Measurements from ENCODE around the gene PTP4A2. TPM values are rescaled to one million over a fixed set of nuclear protein-coding genes. Genes with fewer than 3 reads are reported as not detected.
A peak's percentile ranks its signal among the peaks of the same experiment; 100 is the strongest.

The PTP4A2 gene
- total and polyA plus RNA-seq, 11 donors = 74.4 to 354 (median 242) TPM

DNA sequence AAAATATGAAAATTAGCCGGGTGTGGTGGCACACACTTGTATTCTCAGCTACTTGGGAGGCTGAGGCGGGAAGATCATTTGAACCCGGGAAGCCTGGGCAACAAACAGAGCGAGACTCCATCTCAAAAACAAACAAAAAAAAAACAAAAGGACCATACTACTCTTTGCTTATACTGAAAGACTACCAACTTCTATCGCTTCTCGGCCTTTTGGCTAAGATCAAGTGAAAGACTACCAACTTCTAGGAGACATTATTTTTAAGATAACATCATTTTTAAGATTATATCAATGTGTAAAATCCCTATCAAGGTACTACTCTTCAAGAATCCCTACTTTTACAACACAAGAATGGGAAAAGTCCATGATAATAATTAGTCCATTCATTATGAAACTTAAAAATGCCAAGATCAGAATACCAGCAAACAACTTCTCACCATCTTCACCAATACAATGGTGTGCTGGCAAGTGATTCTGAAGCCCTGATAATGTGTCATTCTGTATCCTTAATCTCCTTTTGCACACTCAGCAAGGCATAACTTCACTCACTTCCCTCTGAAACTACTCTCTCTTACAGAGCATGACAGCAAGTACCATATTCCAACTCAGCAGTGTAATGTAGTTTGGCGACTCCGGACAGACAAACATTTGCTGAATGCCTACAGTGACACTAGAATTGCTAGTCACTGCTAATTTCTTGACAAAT is 1.7 kb downstream of the PTP4A2 start:
- intact Hi-C loops (cut with DNase I) = no loop called here
- Histone ChIP-seq H3K27me3 (no peaks in the 10 kb centered on the region), H3K27ac (peak overlapping the region in 10 of 12 donors; percentile 68 to 100 (median 94)), H3K9me3 (no peaks in the 10 kb centered on the region), H3K4me1 (peaks cover 10 to 83% (median 60%) of the 10 kb centered on the region in 12 donors), H3K4me3 (peak overlapping the region; percentile 19 to 92 (median 72)), H3K36me3 (no peaks in the 10 kb centered on the region)
- no peak for TF ChIP-seq POLR2A (IDR thresholded peaks at IDR 0.05)
- TF ChIP-seq, protein P1, sequence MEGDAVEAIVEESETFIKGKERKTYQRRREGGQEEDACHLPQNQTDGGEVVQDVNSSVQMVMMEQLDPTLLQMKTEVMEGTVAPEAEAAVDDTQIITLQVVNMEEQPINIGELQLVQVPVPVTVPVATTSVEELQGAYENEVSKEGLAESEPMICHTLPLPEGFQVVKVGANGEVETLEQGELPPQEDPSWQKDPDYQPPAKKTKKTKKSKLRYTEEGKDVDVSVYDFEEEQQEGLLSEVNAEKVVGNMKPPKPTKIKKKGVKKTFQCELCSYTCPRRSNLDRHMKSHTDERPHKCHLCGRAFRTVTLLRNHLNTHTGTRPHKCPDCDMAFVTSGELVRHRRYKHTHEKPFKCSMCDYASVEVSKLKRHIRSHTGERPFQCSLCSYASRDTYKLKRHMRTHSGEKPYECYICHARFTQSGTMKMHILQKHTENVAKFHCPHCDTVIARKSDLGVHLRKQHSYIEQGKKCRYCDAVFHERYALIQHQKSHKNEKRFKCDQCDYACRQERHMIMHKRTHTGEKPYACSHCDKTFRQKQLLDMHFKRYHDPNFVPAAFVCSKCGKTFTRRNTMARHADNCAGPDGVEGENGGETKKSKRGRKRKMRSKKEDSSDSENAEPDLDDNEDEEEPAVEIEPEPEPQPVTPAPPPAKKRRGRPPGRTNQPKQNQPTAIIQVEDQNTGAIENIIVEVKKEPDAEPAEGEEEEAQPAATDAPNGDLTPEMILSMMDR (IDR thresholded peaks at IDR 0.05) = no peak
- ATAC-seq = no peak
- DNase-seq = no peak
- 72 to 75% (median 72%) methylated on average over 8 of the region's 8 CpGs for WGBS, 4 donors

GRCh38 chr1:31934706-31935629 is 3.2 kb downstream of the PTP4A2 start:
- H3K36me3 ChIP-seq = no peaks in the 10 kb centered on the region
- no peak for TF ChIP-seq POLR2A (IDR thresholded peaks at IDR 0.05)
- TF ChIP-seq, protein P1 (IDR thresholded peaks at IDR 0.05) = no peak
- H3K4me3 ChIP-seq = peak overlapping the region in 4 of 12 donors; percentile 14 to 92 (median 72)
- peak overlapping the region in 10 of 12 donors; percentile 10 to 100 (median 33) for H3K27ac ChIP-seq
- 19 to 24% (median 22%) methylated on average over 8 of the region's 8 CpGs for WGBS, 4 donors
- peaks cover 11 to 87% (median 75%) of the 10 kb centered on the region in 12 donors for H3K4me1 ChIP-seq
- ATAC-seq (no peak), DNase-seq (no peak)
- no peaks in the 10 kb centered on the region for H3K27me3 ChIP-seq
- intact Hi-C loops (cut with DNase I) = no loop called here
- H3K9me3 ChIP-seq = no peaks in the 10 kb centered on the region

DNA sequence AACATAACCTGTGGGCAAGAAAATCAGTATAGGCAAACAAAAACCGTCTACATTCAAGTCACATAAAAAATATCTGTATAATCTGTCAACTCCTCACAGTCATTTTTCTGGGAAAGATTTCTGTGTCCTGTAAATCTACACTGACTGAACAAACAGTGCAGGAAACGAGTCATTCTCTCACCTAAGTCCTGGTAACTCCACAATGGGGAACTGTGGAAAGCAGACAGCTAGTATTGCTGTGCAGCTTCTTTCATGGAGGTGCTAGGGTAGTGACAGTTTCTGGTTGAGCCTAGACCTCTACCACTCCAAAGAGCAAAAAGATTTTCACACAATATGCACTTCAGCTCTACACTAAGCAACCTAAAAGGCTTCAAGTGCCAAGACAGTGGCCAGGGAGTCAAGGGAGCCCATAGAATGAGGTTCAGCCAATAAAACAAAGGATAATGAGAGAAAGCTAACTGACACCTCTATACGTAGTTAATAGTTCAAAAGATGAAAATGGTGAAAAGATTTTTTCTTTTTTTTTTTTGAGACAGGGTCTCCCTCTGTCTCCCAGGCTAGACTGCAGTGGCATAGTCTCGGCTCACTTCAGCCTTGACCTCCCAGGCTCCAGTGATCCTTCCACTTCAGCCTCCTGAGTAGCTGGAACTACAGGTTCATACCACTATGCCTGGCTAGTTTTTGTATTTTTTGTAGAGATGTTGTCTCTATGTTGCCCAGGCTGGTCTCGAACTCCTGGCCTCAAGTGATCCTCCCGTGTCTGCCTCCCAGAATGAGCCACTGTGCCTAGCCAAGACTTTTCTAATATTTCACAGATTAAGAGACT is 5.5 kb downstream of the PTP4A2 start:
- H3K27ac ChIP-seq = peak overlapping the region in 9 of 12 donors; percentile 2 to 100 (median 43)
- H3K27me3 ChIP-seq = no peaks in the 10 kb centered on the region
- H3K4me1 ChIP-seq = peaks cover 15 to 94% (median 84%) of the 10 kb centered on the region in 12 donors
- peak overlapping the region in 1 of 12 donors; percentile 74 for H3K4me3 ChIP-seq
- H3K9me3 ChIP-seq = no peaks in the 10 kb centered on the region
- DNase-seq (no peak), ATAC-seq (peak in 2 of 4 donors; percentile 11 to 55)
- no peak for TF ChIP-seq POLR2A (IDR thresholded peaks at IDR 0.05)
- TF ChIP-seq, protein P1 (IDR thresholded peaks at IDR 0.05) = no peak
- intact Hi-C loops (cut with DNase I) = no loop called here
- no peaks in the 10 kb centered on the region for H3K36me3 ChIP-seq
- WGBS, 4 donors = 54 to 60% (median 56%) methylated on average over 6 of the region's 6 CpGs
